ENCODE data around the gene MTERF4. TPM values are rescaled to one million over a fixed set of nuclear protein-coding genes. Genes with fewer than 3 reads are reported as not detected.
A peak's percentile ranks its signal among the peaks of the same experiment; 100 is the strongest.

The MTERF4 gene, protein sequence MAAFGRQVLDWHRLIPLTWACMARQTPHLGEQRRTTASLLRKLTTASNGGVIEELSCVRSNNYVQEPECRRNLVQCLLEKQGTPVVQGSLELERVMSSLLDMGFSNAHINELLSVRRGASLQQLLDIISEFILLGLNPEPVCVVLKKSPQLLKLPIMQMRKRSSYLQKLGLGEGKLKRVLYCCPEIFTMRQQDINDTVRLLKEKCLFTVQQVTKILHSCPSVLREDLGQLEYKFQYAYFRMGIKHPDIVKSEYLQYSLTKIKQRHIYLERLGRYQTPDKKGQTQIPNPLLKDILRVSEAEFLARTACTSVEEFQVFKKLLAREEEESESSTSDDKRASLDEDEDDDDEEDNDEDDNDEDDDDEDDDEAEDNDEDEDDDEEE
- 10 to 100 TPM; 35.0 to 38.6 TPM for total RNA-seq

DNA sequence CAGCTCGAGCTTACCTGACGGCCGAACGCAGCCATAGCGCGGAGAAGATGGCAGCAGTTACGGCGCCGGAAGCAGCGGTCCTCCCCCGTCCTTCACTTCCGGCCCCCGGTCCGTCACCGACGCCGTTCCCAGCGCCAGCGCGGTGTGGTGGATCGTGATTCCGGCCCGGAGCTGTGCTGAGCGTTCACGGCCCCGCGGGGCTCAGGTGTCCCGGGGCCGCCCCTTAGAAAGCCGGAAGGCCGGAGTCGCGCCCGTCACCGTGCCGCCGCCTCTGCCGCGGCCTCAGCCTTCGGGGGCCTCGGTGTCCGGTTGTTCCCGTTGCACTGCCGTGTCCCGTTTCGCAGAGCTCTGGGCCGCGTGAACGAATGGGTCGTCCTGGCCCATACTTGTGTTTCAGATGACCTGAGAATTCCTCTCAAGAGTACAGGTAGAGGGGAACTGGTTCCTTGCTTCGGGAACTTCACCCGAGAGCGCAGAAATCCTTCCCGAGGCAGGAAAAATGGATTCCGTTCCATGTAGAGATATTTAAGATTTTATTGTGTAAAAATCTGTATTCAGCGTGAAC, at the start of gene MTERF4:
MTERF4 (minus strand) TSS at position 49 of the 565 bp plus-strand sequence; CDS start at position 35, 14 bp downstream.
- intact Hi-C loops (cut with micrococcal nuclease): loop anchor here (1.0 to 5.0 kb wide), 8 partner anchors 24 to 740 kb away; partner anchors contain the start of genes ATG4B, DUSP28, HDLBP and ING5
- peaks cover 62% of the 10 kb centered on the region for H3K4me1 Mint-ChIP-seq (ENCODE audit: low read depth)
- H3K9me3 Mint-ChIP-seq: no peaks in the 10 kb centered on the region
- H3K27ac Mint-ChIP-seq: peak within 1 kb of the TSS; percentile 99
- no peaks in the 10 kb centered on the region for H3K27me3 Mint-ChIP-seq (ENCODE audit: low read depth)
- H3K4me3 Mint-ChIP-seq: peak within 1 kb of the TSS; percentile 97
- peaks cover 18% of the 10 kb centered on the region for H3K36me3 Mint-ChIP-seq (ENCODE audit: low read depth)
- DNase-seq: peak; percentile 93
- CTCF ChIA-PET: interaction anchor here (0.6 kb wide), 1 partner anchor 12 kb away, joined by 3 read pairs; no protein-coding TSS in a partner anchor

GRCh38 chr2:241150660-241151530, 48.8 kb upstream of the MTERF4 start:
- Mint-ChIP-seq H3K27ac (peak overlapping the region; percentile 78), H3K4me1 (ENCODE audit: low read depth) (peaks cover 45% of the 10 kb centered on the region), H3K4me3 (peak overlapping the region; percentile 96), H3K9me3 (no peaks in the 10 kb centered on the region), H3K36me3 (ENCODE audit: low read depth) (peaks cover 6% of the 10 kb centered on the region), H3K27me3 (ENCODE audit: low read depth) (no peaks in the 10 kb centered on the region)
- intact Hi-C loops (cut with micrococcal nuclease): loop anchor here (1.0 to 5.0 kb wide), 9 partner anchors 49 to 590 kb away; partner anchors contain the start of genes ATG4B, FARP2, HDLBP and MTERF4
- CTCF ChIA-PET: interaction anchor here (0.6 to 3.3 kb wide), 4 partner anchors 46 to 585 kb away, joined by 3 to 15 read pairs (median 4); no protein-coding TSS in a partner anchor
- DNase-seq: no peak

DNA sequence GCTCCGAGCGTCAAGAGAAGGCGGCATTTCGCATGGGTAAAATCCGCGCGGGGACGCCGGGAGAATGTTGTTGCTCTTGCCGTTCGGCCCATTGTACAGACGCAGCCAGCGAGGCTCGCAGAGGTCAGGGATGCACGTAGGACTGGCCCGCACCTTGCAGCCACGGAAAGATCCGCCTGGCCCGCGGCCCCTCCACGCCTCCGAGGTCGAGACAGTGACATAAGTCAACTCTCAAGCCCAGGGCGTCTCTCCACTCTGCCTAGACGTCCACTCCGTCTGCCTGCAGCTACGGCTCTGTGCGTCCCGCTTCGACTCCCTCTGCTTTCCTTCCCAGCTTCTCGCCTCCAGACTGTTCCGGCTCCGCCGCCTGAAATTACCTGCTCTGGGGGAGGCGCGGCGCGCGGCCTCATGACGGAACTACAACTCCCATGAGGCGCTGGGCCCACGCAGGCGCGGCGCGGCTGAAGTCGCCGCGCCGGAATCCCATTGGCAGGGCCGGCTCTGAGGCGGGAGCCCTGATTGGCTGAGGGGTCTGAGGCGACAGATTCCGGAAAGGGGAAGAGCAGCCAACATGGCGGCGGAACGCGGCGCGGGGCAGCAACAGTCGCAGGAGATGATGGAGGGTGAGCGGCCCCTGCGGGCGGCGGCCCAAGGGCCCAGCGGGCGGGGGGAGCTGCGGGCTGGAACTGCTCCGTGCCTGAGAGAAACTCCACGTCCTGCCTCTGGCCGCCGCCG, 48.0 kb upstream of the MTERF4 start, which contains the start of gene PPP1R7:
PPP1R7 (plus strand) TSS at position 543 of the 735 bp plus-strand sequence; CDS start at position 572, 29 bp downstream.
- H3K9me3 Mint-ChIP-seq: no peaks in the 10 kb centered on the region
- H3K36me3 Mint-ChIP-seq (ENCODE audit: low read depth): peaks cover 6% of the 10 kb centered on the region
- intact Hi-C loops (cut with micrococcal nuclease): loop anchor here (1.0 to 10.0 kb wide), 13 partner anchors 23 to 732 kb away; partner anchors contain the start of genes ATG4B, DTYMK, FARP2 and HDLBP
- no peaks in the 10 kb centered on the region for H3K27me3 Mint-ChIP-seq (ENCODE audit: low read depth)
- H3K27ac Mint-ChIP-seq: peak within 1 kb of the TSS; percentile 85
- CTCF ChIA-PET: interaction anchor here (1.6 to 3.3 kb wide), 4 partner anchors 45 to 72 kb away, joined by 3 to 15 read pairs (median 4); no protein-coding TSS in a partner anchor
- H3K4me1 Mint-ChIP-seq (ENCODE audit: low read depth): peaks cover 44% of the 10 kb centered on the region
- DNase-seq: peak; percentile 97
- peak within 1 kb of the TSS; percentile 96 for H3K4me3 Mint-ChIP-seq

- peaks cover 9% of the 10 kb centered on the region for H3K36me3 Mint-ChIP-seq (ENCODE audit: low read depth)
- no peaks in the 10 kb centered on the region for H3K9me3 Mint-ChIP-seq
- intact Hi-C loops (cut with micrococcal nuclease): loop anchor here (1.0 to 10.0 kb wide), 4 partner anchors 22 to 733 kb away; partner anchors contain the start of gene DTYMK
- H3K27me3 Mint-ChIP-seq (ENCODE audit: low read depth): no peaks in the 10 kb centered on the region
- H3K4me3 Mint-ChIP-seq: peak overlapping the region; percentile 96
- H3K27ac Mint-ChIP-seq: peak overlapping the region; percentile 63
- H3K4me1 Mint-ChIP-seq (ENCODE audit: low read depth): peaks cover 39% of the 10 kb centered on the region
- DNase-seq: no peak
- CTCF ChIA-PET: interaction anchor here (0.7 to 3.3 kb wide), 4 partner anchors 44 to 564 kb away, joined by 3 to 15 read pairs (median 4); no protein-coding TSS in a partner anchor
Measured at GRCh38 chr2:241149675-241149924, 47.5 kb upstream of the MTERF4 start.

DNA sequence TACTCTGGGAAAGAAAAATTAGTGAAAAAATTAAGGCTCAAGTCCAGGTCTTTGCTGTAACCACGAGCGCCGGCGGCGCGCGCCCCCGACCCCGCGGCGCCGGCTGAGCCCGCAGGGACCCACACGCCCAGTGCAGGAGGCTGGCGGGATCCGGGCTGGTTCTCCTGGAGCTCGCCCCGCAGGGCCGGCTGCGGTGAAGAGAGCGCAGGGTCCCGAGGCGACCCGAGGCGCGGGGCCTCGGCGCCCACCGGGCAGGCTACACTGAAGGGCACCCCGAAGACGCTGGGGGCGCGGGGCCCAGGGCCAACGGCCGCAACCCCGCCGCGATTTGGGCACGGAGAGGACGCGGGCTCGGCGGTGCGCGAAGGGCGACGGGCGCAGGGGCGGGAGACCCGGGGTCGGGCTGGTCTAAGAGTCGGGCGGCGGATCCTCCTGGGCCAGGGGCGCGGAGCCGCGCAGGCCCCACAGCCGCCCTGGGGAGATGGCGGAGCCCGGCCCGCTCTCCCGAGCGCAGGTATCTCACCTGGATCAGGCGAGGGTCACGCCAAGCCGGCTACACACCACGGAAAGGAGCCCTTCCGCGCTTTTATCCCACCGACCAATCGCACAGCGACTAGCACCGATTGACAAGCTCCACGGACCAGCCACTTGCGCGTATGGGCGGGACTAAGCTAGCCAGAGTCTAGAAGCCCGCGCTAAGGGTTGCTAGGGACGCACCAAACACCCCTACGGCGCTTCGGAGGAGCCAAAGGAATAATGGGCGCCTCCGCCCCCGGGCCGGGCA, 47.0 kb upstream of the MTERF4 start, which contains the start of gene PASK:
PASK (minus strand) TSS at position 582 of the 784 bp plus-strand sequence. CDS start 6,440 bp downstream, outside the sequence.
- Mint-ChIP-seq H3K27me3 (ENCODE audit: low read depth) (no peaks in the 10 kb centered on the region), H3K4me3 (peak within 1 kb of the TSS; percentile 96), H3K36me3 (ENCODE audit: low read depth) (peaks cover 9% of the 10 kb centered on the region), H3K9me3 (no peaks in the 10 kb centered on the region), H3K4me1 (ENCODE audit: low read depth) (peaks cover 36% of the 10 kb centered on the region), H3K27ac (peak within 1 kb of the TSS; percentile 85)
- intact Hi-C loops (cut with micrococcal nuclease): loop anchor here (1.0 to 10.0 kb wide), 4 partner anchors 22 to 733 kb away; partner anchors contain the start of gene DTYMK
- CTCF ChIA-PET: interaction anchor here (0.7 to 3.3 kb wide), 4 partner anchors 44 to 564 kb away, joined by 3 to 15 read pairs (median 4); no protein-coding TSS in a partner anchor
- peak; percentile 98 for DNase-seq

GRCh38 chr2:241148239-241148638, 46.2 kb upstream of the MTERF4 start:
- peaks cover 8% of the 10 kb centered on the region for H3K36me3 Mint-ChIP-seq (ENCODE audit: low read depth)

GRCh38 chr2:241147336-241147735, 45.2 kb upstream of the MTERF4 start:
- DNase-seq: no peak
- CTCF ChIA-PET: no interaction called here
- intact Hi-C loops (cut with micrococcal nuclease): loop anchor here (5.0 to 10.0 kb wide), 2 partner anchors 537 to 735 kb away; partner anchors contain the start of gene DTYMK
- H3K9me3 Mint-ChIP-seq: no peaks in the 10 kb centered on the region
- no peak overlapping the region for H3K27ac Mint-ChIP-seq
- H3K4me3 Mint-ChIP-seq: no peak overlapping the region
- H3K36me3 Mint-ChIP-seq (ENCODE audit: low read depth): peaks cover 11% of the 10 kb centered on the region
- peaks cover 30% of the 10 kb centered on the region for H3K4me1 Mint-ChIP-seq (ENCODE audit: low read depth)
- no peaks in the 10 kb centered on the region for H3K27me3 Mint-ChIP-seq (ENCODE audit: low read depth)

More at GRCh38 chr2:241148239-241148638, 46.2 kb upstream of the MTERF4 start:
- Mint-ChIP-seq H3K27me3 (ENCODE audit: low read depth) (no peaks in the 10 kb centered on the region), H3K4me3 (peak overlapping the region; percentile 96), H3K4me1 (ENCODE audit: low read depth) (peaks cover 32% of the 10 kb centered on the region), H3K27ac (no peak overlapping the region), H3K9me3 (no peaks in the 10 kb centered on the region)
- CTCF ChIA-PET: no interaction called here
- intact Hi-C loops (cut with micrococcal nuclease): loop anchor here (2.0 to 10.0 kb wide), 3 partner anchors 537 to 734 kb away; partner anchors contain the start of gene DTYMK
- no peak for DNase-seq

DNA sequence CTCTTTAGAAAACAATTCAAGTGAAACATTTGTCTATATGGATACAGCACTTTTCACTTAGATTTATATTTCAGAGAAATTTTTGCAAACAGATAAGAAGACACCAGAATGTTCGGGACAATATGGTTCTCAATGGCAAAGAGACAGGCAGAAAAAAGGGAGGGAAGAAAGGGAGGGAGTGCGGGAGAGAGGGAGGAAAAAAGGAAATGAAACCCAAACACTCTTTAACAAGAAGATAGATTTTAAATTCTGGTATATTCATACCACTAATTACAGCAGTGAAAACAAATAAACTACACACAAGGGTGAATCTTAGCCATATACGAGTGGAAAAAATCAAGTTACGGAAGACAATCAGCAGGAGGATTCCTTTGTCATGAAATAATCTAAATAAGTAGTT, 44.2 kb upstream of the MTERF4 start:
- H3K4me3 Mint-ChIP-seq: no peak overlapping the region
- intact Hi-C loops (cut with micrococcal nuclease): loop anchor here (5.0 to 10.0 kb wide), 2 partner anchors 539 to 736 kb away; partner anchors contain the start of gene DTYMK

GRCh38 chr2:241142593-241142992, 40.5 kb upstream of the MTERF4 start:
- CTCF ChIA-PET: interaction anchor here (1.0 kb wide), 1 partner anchor 76 kb away, joined by 3 read pairs; no protein-coding TSS in a partner anchor
- no peaks in the 10 kb centered on the region for H3K27me3 Mint-ChIP-seq (ENCODE audit: low read depth)
- peaks cover 4% of the 10 kb centered on the region for H3K4me1 Mint-ChIP-seq (ENCODE audit: low read depth)
- DNase-seq: no peak
- H3K4me3 Mint-ChIP-seq: no peak overlapping the region
- H3K27ac Mint-ChIP-seq: no peak overlapping the region
- no peaks in the 10 kb centered on the region for H3K9me3 Mint-ChIP-seq
- intact Hi-C loops (cut with micrococcal nuclease): loop anchor here (10.0 kb wide), 1 partner anchor 542 kb away; the partner anchor contains the start of gene DTYMK
- peaks cover 17% of the 10 kb centered on the region for H3K36me3 Mint-ChIP-seq (ENCODE audit: low read depth)

More for the DNA sequence above, 44.2 kb upstream of the MTERF4 start:
- H3K27me3 Mint-ChIP-seq (ENCODE audit: low read depth): no peaks in the 10 kb centered on the region
- H3K9me3 Mint-ChIP-seq: no peaks in the 10 kb centered on the region
- no peak for DNase-seq
- H3K27ac Mint-ChIP-seq: no peak overlapping the region
- H3K36me3 Mint-ChIP-seq (ENCODE audit: low read depth): peaks cover 15% of the 10 kb centered on the region
- CTCF ChIA-PET: interaction anchor here (0.7 kb wide), 1 partner anchor 352 kb away, joined by 4 read pairs; no protein-coding TSS in a partner anchor
- H3K4me1 Mint-ChIP-seq (ENCODE audit: low read depth): peaks cover 19% of the 10 kb centered on the region

DNA sequence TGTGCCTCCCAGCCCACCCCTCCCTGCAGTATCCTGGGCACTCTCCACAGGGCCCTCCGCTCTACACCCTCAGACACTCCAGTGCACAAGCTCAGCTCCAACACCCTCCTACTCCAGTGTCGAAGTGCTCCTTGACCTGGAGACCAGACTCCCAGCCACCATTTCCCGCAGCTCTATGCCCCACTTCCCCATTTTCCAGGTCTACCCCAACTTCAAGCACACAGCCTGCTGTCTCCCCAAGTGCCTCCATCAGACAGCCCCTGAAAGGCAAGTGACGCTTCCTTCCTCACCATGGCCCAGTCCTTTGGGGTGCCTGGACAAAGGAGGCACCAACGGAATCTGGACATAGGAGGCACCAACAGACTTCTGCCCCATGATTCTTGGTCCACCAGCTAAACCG, 40.0 kb upstream of the MTERF4 start:
- Mint-ChIP-seq H3K27ac (no peak overlapping the region), H3K36me3 (ENCODE audit: low read depth) (peaks cover 17% of the 10 kb centered on the region), H3K4me1 (ENCODE audit: low read depth) (peaks cover 3% of the 10 kb centered on the region), H3K4me3 (no peak overlapping the region), H3K27me3 (ENCODE audit: low read depth) (no peaks in the 10 kb centered on the region), H3K9me3 (no peaks in the 10 kb centered on the region)
- intact Hi-C loops (cut with micrococcal nuclease): loop anchor here (10.0 kb wide), 1 partner anchor 543 kb away; the partner anchor contains the start of gene DTYMK
- DNase-seq: no peak
- CTCF ChIA-PET: interaction anchor here (1.0 kb wide), 1 partner anchor 77 kb away, joined by 3 read pairs; no protein-coding TSS in a partner anchor

Data from activated naive CD4-positive, alpha-beta T cell treated with anti-CD3 and anti-CD28 coated beads for 36 hours (primary cell).